ENCODE data around the gene AFF3.
"Not testable (repeated sequence)": the region's sequence is repeated elsewhere in the genome, so short reads cannot be mapped to it uniquely, and the experiment has no call there.

AFF3 gene

GRCh38 chr2:100104718-100105677 lies 37.4 kb downstream of the AFF3 start:
- no peak for DNase-seq

DNA sequence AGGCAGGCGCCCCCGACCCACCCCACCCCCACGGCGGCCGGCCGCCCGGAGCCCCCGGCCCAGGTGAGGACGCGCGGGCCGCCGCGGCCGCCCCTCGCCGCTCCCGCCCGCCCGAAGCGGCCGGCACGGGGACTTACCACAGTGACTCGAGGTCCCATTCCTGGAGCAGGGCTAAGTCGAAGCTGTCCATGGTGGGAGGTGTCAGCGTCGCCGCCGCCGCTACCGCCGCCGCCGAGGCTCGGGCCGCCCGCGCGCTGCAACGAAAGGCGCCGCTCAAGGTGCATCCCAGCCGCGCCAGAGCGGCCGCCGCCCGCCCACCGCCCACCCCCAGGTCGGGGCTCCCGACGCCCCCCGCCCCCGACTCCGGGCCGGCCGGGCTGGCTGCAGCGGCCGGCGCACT lies 38.1 kb downstream of the AFF3 start:
- DNase-seq: not testable (repeated sequence)

DNA sequence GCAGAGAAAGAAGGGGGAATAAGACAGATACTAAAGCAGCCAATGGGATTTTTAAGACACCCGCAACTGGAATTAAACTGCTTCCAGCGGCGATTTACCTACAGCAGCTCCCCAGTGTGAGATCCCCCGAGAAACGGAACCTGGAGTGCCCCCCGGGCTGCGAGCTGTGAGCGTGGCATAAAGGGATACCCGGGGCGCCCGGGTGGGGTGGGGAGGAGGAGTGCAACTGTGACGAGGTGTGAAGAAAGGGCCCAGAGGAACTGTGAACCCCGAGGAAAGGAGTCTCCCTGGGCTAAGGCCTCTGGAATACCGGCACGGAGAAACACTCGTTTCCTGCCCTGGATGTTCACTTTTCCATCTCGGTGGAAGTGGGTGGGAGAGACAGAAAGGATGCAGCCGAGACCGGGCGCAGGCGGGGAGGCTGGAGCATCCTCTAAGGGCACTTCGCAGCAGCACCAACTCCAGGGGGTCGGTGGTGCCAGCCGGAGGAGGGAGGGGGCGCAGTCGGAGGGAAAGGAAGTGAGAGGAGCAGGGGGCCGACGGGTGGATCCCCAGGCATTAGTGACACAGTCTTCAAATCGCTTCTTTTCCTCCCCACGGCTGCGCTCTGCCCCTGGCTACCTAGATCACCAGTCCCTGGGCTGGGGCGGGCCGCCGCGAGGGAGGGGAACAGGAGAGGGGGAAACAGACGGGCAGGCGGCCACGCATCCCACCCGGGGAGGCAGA lies 38.7 kb downstream of the AFF3 start:
- not testable (repeated sequence) for DNase-seq

DNA sequence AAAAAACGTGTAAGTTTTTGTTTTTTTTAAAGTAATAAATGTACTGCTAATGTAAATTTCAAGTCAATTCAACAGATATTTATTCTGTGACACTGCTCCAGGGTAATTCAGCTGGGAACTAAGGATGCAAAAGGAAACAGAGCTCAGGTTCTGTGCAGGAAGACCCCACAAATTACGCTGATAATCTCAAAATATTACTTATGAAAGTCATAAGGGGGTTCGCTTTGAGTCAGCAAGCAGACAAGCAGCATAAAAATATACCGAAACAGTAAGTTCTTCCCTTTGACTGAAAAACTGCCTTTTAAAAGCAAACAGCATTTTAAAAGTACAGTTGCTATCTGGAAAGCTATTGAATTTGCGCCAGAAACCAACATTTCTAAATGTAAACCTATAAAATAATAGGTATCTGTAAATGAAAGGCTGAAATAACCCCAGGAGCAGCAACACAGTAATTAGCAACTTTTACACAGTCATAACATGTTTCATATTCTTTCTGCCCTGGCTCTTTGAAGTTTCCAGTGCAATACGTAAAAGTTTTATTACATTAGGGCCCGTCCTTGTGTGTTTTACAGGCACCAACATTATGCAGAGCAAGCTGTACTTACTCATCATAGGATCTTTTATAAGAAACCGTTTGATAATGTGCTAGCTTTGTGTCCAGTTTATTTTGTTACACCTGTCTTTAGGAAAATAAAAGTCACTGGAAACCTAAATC lies 39.8 kb downstream of the AFF3 start:
- DNase-seq: not testable (repeated sequence)

DNA sequence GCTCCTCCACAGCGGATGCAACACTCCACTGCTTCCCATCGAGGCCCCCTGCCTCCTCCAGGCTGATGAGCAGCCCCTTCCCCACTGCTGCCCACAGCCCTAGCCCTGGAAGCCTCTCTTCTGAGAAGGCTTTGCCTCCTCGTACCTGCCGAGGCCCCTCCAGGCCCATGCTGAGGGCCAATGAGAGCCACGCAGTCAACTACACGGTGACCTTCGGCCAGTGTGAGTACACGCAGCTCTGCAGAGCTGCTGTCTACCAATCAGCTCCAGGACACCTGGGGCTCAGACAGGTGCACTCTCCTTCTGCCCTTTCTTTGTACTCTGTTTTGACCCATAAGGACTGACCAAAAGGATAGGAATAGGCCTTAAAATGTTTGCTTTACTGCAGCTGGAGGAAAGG lies 43.5 kb downstream of the AFF3 start:
- not testable (repeated sequence) for DNase-seq

- not testable (repeated sequence) for DNase-seq
These were observed 44.6 kb downstream of the AFF3 start for GRCh38 chr2:100097611-100098294.

- not testable (repeated sequence) for DNase-seq
These were observed 46.5 kb downstream of the AFF3 start for GRCh38 chr2:100095845-100096244.

DNA sequence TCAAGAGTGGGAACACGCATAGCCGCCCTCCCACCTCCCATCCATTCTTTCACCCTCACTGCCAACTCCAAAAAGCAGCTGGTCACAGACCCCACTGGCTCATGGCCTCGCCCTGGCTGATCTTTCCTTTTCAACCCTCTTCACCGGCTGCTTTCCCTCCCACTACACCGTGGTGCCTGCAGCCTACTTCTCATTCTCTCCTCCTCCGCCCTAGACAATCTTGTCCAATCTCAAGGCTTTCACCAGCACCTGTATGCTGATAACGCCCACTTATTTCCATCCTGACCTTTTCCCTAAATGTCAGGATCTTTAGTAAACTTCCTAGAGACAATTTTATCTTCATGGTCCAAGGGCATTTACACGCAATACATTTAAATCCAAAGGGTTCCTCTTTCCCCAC lies 50.6 kb downstream of the AFF3 start:
- not testable (repeated sequence) for DNase-seq

GRCh38 chr2:100085744-100086143 lies 56.6 kb downstream of the AFF3 start:
- not testable (repeated sequence) for DNase-seq

GRCh38 chr2:100083421-100084216 lies 58.8 kb downstream of the AFF3 start:
- not testable (repeated sequence) for DNase-seq

- DNase-seq: not testable (repeated sequence)
These were observed 60.0 kb downstream of the AFF3 start for GRCh38 chr2:100082302-100082978.

DNA sequence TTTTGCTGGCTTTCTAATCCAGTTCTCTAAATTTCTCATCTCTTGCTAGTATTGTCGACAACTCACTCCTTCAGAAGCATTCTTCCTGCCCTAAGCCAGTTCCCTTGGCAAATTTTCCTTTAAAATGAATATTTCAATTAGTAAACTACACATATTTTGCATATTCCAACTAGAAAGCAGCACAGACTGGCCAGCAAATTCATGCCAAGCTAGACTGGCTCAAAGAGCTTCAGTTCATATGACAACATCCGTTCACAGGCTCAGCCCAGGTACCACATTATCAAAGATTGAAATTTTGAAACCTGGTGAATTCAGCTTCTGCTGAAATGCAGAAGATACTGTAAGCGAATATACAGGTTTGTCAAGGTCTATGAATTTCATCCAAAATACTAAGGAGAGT lies 64.5 kb downstream of the AFF3 start:
- no peak for DNase-seq

DNA sequence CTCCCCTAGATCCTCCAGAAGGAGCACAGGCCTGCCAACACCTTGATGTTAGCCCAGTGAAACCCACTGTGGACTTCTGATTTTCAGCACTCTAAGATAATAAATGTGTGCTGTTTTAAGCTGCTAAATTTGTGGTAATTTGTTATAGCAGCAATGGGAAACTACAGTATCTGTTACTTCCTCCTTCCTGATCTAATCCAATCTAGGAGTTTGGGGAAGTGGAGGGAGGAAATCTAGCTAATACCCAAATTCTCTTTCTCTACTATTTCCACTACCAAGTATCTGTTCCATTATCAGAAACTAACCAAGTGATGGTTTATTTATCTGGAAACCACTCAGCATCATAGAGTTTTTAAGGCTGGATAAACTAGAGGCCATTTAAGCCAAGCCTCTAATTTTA lies 64.9 kb downstream of the AFF3 start:
- no peak for DNase-seq

DNA sequence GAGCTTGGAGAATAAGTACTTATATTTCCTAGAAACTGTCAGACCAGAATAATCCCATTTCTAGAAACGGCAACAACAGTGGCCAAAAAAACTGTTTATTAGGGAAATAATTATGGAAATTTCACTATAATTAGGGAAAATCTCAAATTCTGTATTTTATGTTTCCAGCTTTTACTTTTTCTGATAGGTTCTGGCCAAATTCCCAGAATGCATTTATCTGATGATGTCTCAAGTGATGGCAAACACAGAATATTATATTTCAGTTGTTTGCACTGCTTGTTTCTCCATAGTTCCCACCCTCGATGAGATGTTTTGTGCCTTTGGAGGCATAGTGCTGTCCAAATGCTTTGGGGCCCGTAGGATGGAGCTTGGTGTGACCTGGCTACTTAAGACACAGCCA lies 66.9 kb downstream of the AFF3 start:
- DNase-seq: no peak

DNA sequence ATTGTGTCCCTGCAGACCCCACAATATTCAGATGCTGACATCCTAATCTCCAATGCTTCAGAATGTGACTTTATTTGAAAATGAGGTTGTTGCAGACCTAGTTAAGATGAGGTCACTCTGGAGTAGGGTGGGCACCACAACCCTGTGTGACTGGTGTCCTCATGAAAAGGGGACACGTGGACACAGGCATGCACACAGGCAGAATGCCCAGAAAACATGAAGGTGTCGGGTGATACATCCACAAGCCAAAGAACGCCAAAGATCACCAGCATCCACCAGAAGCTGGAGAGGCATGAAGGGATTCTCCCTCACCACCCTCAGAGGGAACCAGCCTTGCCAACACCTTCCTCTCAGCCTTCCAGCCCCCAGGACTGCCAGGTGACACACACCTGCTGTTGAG lies 69.3 kb downstream of the AFF3 start:
- no peak for DNase-seq

DNA sequence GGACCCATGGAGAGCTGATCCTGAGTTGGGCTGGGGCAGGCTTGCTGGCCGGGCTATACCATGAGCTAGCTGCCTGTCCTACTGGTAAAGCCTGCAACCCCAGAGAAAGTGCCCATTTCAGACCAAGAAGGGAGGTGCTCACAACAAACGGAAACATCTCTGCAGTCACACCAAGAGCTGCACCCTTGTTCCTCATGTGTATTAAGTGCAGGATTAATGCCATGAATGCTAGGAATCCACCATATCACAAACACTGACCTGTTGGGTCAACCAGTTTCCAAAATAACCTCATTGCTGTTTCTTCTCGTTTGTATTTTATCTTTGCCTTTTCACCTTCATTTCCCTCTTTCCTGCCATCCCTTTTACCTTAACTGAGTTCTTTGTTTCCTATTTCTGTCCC lies 69.9 kb downstream of the AFF3 start:
- no peak for DNase-seq

- DNase-seq: no peak
These were observed 70.9 kb downstream of the AFF3 start for GRCh38 chr2:100071335-100072043.

- no peak for DNase-seq
These were observed 72.3 kb downstream of the AFF3 start for GRCh38 chr2:100070078-100070477.

- no peak for DNase-seq
These were observed 74.0 kb downstream of the AFF3 start for GRCh38 chr2:100068395-100068794.

DNA sequence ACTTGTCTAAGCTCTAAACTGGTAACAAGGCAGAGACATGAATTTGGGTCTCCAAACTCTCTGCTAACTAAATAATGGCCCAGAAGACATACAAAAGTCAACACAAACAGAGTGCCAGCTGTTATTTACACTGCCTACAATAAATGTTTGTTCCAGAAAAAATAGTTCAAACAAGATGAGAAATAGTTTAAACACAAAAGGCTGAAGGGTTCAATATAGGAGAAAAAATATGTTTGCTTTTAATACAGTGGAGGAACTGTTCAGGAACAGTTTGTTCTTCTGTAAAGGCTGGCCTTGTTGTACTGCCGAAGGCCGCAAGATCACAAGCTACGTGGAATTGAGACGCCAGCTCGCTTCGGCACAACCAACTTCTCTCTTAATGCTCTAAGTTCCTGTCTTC lies 74.6 kb downstream of the AFF3 start:
- DNase-seq: no peak

GRCh38 chr2:100066856-100067255 lies 75.5 kb downstream of the AFF3 start:
- DNase-seq: no peak

Data from NCI-H1436 (cell line).